ENCODE measurements around the gene ACOX3. TPM values are rescaled to one million over a fixed set of nuclear protein-coding genes. Genes with fewer than 3 reads are reported as not detected.
A peak's percentile ranks its signal among the peaks of the same experiment; 100 is the strongest.

ACOX3 gene
- polyA plus RNA-seq, 3 donors: 3.8 to 16.8 (median 13.3) TPM

GRCh38 chr4:8473920-8474590 is 33.5 kb upstream of the ACOX3 start:
- H4K20me1 ChIP-seq (ENCODE audit: insufficient read depth, low read length): no peaks in the 10 kb centered on the region
- H2AFZ ChIP-seq (ENCODE audit: insufficient read depth, low read depth, low read length, poor library complexity, severe bottlenecking): no peak overlapping the region
- H3K36me3 ChIP-seq (replicated peaks in 1 of 2; ENCODE audit: control insufficient read depth in 1 of 2, insufficient read depth in 2 of 2, low read length in 2 of 2): peaks cover 16 to 52% of the 10 kb centered on the region in 2 donors
- H3K4me1 Mint-ChIP-seq: no peaks in the 10 kb centered on the region
- WGBS (ENCODE audit: insufficient coverage): 95% methylated on average over 13 of the region's 20 CpGs
- H3K27me3 Mint-ChIP-seq (ENCODE audit: low read depth in 3 of 3): peaks cover 0 to 2% (median 2%) of the 10 kb centered on the region in 3 donors
- peak overlapping the region in 1 of 7 donors; percentile 54 for H3K27ac Mint-ChIP-seq
- H3K4me3 ChIP-seq (replicated peaks in 1 of 3; ENCODE audit: low read depth in 2 of 3, low read length in 3 of 3): no peak overlapping the region
- DNase-seq: no peak
- no peak overlapping the region for H3K9ac ChIP-seq (ENCODE audit: insufficient read depth, low read length, poor library complexity, severe bottlenecking)
- H3K9me3 ChIP-seq (replicated peaks in 1 of 2; ENCODE audit: control insufficient read depth in 1 of 2, insufficient read depth in 1 of 2, low read length in 2 of 2): no peaks in the 10 kb centered on the region
- TF ChIP-seq, protein P1, sequence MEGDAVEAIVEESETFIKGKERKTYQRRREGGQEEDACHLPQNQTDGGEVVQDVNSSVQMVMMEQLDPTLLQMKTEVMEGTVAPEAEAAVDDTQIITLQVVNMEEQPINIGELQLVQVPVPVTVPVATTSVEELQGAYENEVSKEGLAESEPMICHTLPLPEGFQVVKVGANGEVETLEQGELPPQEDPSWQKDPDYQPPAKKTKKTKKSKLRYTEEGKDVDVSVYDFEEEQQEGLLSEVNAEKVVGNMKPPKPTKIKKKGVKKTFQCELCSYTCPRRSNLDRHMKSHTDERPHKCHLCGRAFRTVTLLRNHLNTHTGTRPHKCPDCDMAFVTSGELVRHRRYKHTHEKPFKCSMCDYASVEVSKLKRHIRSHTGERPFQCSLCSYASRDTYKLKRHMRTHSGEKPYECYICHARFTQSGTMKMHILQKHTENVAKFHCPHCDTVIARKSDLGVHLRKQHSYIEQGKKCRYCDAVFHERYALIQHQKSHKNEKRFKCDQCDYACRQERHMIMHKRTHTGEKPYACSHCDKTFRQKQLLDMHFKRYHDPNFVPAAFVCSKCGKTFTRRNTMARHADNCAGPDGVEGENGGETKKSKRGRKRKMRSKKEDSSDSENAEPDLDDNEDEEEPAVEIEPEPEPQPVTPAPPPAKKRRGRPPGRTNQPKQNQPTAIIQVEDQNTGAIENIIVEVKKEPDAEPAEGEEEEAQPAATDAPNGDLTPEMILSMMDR (IDR thresholded peaks at IDR 0.05): no peak
- peaks cover 0 to 2% (median 0%) of the 10 kb centered on the region in 7 donors for H3K9me3 Mint-ChIP-seq
- H3K4me1 ChIP-seq (ENCODE audit: control insufficient read depth in 1 of 2, insufficient read depth in 2 of 2, low read length in 2 of 2): no peaks in the 10 kb centered on the region
- peaks cover 32 to 44% of the 10 kb centered on the region in 2 donors for H3K36me3 Mint-ChIP-seq
- no peaks in the 10 kb centered on the region for H3K27me3 ChIP-seq (ENCODE audit: control insufficient read depth in 2 of 2, insufficient read depth in 2 of 2, low read length in 2 of 2)
- H3K27ac ChIP-seq (ENCODE audit: low read depth in 1 of 2, low read length in 2 of 2): no peak overlapping the region
- H3K4me2 ChIP-seq (replicated peaks; ENCODE audit: extremely low read depth, low read length, poor library complexity, severe bottlenecking): no peak overlapping the region
- intact Hi-C loops (cut with micrococcal nuclease): no loop called here
- H3K79me2 ChIP-seq (ENCODE audit: insufficient read depth, low read length): no peaks in the 10 kb centered on the region
- H3K4me3 Mint-ChIP-seq: no peak overlapping the region

GRCh38 chr4:8473198-8473919 is 32.8 kb upstream of the ACOX3 start:
- no peaks in the 10 kb centered on the region for H3K9me3 ChIP-seq (replicated peaks in 1 of 2; ENCODE audit: control insufficient read depth in 1 of 2, insufficient read depth in 1 of 2, low read length in 2 of 2)
- H3K27ac Mint-ChIP-seq: peak overlapping the region in 2 of 7 donors; percentile 21 to 36
- whole genome bisulfite sequencing (ENCODE audit: insufficient coverage): 98% methylated on average over 23 of the region's 23 CpGs

More at GRCh38 chr4:8473198-8473919, 32.8 kb upstream of the ACOX3 start:
- no peak for DNase-seq
- H3K27me3 ChIP-seq (ENCODE audit: control insufficient read depth in 2 of 2, insufficient read depth in 2 of 2, low read length in 2 of 2): no peaks in the 10 kb centered on the region
- no peak overlapping the region for H3K4me2 ChIP-seq (replicated peaks; ENCODE audit: extremely low read depth, low read length, poor library complexity, severe bottlenecking)
- H3K4me1 ChIP-seq (ENCODE audit: control insufficient read depth in 1 of 2, insufficient read depth in 2 of 2, low read length in 2 of 2): no peaks in the 10 kb centered on the region
- TF ChIP-seq, protein P1 (IDR thresholded peaks at IDR 0.05): no peak
- H3K4me3 ChIP-seq (replicated peaks in 1 of 3; ENCODE audit: low read depth in 2 of 3, low read length in 3 of 3): no peak overlapping the region
- H3K27ac ChIP-seq (ENCODE audit: low read depth in 1 of 2, low read length in 2 of 2): no peak overlapping the region
- peaks cover 35 to 48% of the 10 kb centered on the region in 2 donors for H3K36me3 Mint-ChIP-seq
- no peak overlapping the region for H3K9ac ChIP-seq (ENCODE audit: insufficient read depth, low read length, poor library complexity, severe bottlenecking)
- no peaks in the 10 kb centered on the region for H3K79me2 ChIP-seq (ENCODE audit: insufficient read depth, low read length)
- intact Hi-C loops (cut with micrococcal nuclease): no loop called here
- no peak overlapping the region for H3K4me3 Mint-ChIP-seq
- no peaks in the 10 kb centered on the region for H4K20me1 ChIP-seq (ENCODE audit: insufficient read depth, low read length)
- no peaks in the 10 kb centered on the region for H3K4me1 Mint-ChIP-seq
- no peak overlapping the region for H2AFZ ChIP-seq (ENCODE audit: insufficient read depth, low read depth, low read length, poor library complexity, severe bottlenecking)
- H3K27me3 Mint-ChIP-seq (ENCODE audit: low read depth in 3 of 3): peaks cover 0 to 2% (median 2%) of the 10 kb centered on the region in 3 donors
- peaks cover 0 to 2% (median 0%) of the 10 kb centered on the region in 7 donors for H3K9me3 Mint-ChIP-seq
- H3K36me3 ChIP-seq (replicated peaks in 1 of 2; ENCODE audit: control insufficient read depth in 1 of 2, insufficient read depth in 2 of 2, low read length in 2 of 2): peaks cover 16 to 58% of the 10 kb centered on the region in 2 donors
